ENCODE data around the gene CLMP. TPM values are rescaled to one million over a fixed set of nuclear protein-coding genes. Genes with fewer than 3 reads are reported as not detected.

CLMP gene
- total and polyA plus RNA-seq, 4 donors = 8.2 to 107 (median 47.4) TPM

DNA sequence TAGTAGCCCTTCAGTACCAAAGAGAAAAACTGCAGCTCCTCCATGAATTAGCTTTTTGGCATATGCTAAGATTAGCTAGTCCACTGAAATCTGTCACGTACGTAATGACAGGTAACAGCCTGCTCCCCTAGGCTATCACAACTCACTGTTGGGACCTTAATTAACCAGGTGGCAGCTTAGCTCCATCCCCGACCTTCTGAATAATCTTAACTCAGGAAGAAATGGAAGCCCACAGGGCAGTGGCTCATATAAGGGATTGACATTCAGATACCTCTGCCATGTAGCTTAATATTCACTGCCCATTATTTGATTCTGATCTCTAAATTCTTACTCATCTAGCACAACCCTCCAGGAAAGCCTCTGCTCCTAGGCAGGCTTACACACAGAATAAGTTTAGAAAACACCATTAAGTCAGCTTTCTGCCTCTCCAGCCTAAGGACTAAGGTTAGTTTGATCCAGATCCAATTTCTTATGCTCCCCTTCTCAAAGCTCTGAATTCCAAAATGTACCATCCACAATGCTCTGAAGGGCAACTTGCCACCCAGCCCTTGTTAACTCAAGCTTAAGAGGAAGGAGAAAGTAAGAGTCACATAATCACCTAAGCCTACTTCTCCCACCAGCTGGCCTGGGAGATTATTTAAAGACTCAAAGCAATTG is 138.1 kb downstream of the CLMP start:
- Histone ChIP-seq H3K27me3 (ENCODE audit: control insufficient read depth in 1 of 2, insufficient read depth in 2 of 2, low read length in 1 of 2) (no peaks in the 10 kb centered on the region), H3K36me3 (ENCODE audit: control insufficient read depth in 1 of 2, insufficient read depth in 2 of 2, low read length in 1 of 2) (peaks cover 6 to 11% of the 10 kb centered on the region in 2 donors), H3K27ac (ENCODE audit: low read depth in 1 of 2, low read length in 2 of 2) (peak overlapping the region in 1 of 2 donors; percentile 9), H3K4me3 (ENCODE audit: low read length in 2 of 2) (no peak overlapping the region), H3K9me3 (ENCODE audit: control insufficient read depth, low read length) (no peaks in the 10 kb centered on the region), H3K4me1 (ENCODE audit: control insufficient read depth in 1 of 2, insufficient read depth in 2 of 2, low read length in 2 of 2) (no peaks in the 10 kb centered on the region)
- intact Hi-C loops (cut with DNase I) = loop anchor here in 1 of 2 donors (10.0 kb wide), 1 partner anchor 192 kb away; no protein-coding TSS in a partner anchor
- whole genome bisulfite sequencing, 2 donors = 27 to 33% methylated on average over 3 of the region's 3 CpGs
- DNase-seq = no peak
- no peak for ATAC-seq (ENCODE audit: low FRiP score)

DNA sequence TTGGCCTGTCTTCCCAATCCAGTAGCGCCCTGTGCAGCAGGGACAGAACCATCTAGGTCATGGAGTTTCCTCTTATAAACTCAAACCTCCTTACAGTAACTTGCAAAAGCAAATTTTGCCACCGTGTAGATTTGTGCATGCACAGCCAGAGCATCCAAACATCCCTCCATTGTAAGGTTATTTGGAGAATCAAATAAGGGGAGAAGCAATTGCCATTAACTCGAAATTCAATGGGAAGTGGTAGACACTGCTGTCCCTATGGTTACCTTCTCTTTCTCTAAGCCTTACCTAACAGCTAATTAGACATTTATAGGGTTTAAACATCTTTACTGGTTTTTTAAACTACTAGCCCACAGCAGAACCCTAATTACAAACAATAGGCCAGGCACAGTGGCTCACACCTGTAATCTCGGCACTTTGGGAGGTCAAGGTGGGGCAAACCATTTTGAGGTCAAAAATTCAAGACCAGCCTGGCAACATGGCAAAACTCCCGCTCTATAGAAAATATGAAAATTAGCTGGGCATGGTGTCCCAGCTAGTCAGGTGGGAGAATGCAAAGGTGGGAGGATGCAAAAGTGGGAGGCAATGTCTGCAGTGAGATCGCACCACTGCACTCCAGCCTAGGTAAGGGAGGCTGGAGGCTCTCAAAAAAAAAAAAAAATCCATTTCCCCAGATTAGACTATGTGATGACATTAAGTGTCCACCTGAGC is 139.7 kb downstream of the CLMP start:
- H3K27me3 ChIP-seq (ENCODE audit: control insufficient read depth in 1 of 2, insufficient read depth in 2 of 2, low read length in 1 of 2) = no peaks in the 10 kb centered on the region
- H3K36me3 ChIP-seq (ENCODE audit: control insufficient read depth in 1 of 2, insufficient read depth in 2 of 2, low read length in 1 of 2) = peaks cover 6 to 11% of the 10 kb centered on the region in 2 donors
- H3K27ac ChIP-seq (ENCODE audit: low read depth in 1 of 2, low read length in 2 of 2) = no peak overlapping the region
- no peaks in the 10 kb centered on the region for H3K9me3 ChIP-seq (ENCODE audit: control insufficient read depth, low read length)
- H3K4me1 ChIP-seq (ENCODE audit: control insufficient read depth in 1 of 2, insufficient read depth in 2 of 2, low read length in 2 of 2) = no peaks in the 10 kb centered on the region
- WGBS, 2 donors = 65 to 66% methylated on average over 6 of the region's 6 CpGs
- no peak for DNase-seq
- no peak for ATAC-seq (ENCODE audit: low FRiP score)
- intact Hi-C loops (cut with DNase I) = loop anchor here in 1 of 2 donors (10.0 kb wide), 1 partner anchor 191 kb away; no protein-coding TSS in a partner anchor
- H3K4me3 ChIP-seq (ENCODE audit: low read length in 2 of 2) = no peak overlapping the region

DNA sequence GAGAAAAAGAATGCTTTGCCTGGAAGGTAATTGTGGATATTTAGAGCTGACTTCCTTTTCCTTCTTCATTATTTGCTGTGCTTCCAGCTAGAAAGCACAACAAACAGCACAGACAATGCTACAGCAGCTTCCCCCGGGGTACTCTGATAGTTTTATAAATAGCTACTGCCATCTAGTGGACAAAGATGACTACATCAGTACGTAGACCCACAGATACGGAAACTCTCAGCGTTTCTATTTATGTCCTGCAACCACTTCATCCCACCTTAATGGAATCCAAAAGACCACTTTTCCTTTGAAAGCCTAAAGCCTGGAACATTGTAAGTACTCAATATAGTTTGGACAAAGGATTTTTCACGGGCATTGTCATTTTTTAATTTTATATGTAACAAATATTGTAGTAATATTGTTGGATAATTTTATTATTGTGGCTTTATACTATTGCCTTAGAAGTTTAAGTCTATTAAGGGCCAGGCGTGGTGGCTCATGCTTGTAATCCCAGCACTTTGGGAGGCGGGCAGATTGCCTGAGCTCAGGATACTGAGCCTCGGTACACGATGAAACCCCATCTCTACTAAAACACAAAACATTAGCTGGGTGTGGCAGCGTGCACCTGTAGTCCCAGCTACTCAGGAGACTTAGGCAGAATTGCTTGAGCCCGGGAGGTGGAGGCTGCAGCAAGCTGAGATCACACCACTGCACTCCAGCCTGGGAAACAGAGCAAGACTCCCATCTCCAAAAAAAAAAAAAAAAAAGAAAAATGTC is 140.6 kb downstream of the CLMP start:
- WGBS, 2 donors = 20 to 23% methylated on average over 11 of the region's 11 CpGs
- H3K27me3 ChIP-seq (ENCODE audit: control insufficient read depth in 1 of 2, insufficient read depth in 2 of 2, low read length in 1 of 2) = no peaks in the 10 kb centered on the region
- intact Hi-C loops (cut with DNase I) = loop anchor here in 1 of 2 donors (10.0 kb wide), 1 partner anchor 190 kb away; no protein-coding TSS in a partner anchor
- H3K4me1 ChIP-seq (ENCODE audit: control insufficient read depth in 1 of 2, insufficient read depth in 2 of 2, low read length in 2 of 2) = no peaks in the 10 kb centered on the region
- peaks cover 6 to 11% of the 10 kb centered on the region in 2 donors for H3K36me3 ChIP-seq (ENCODE audit: control insufficient read depth in 1 of 2, insufficient read depth in 2 of 2, low read length in 1 of 2)
- DNase-seq (no peak), ATAC-seq (ENCODE audit: low FRiP score) (peak; percentile 90)
- no peak overlapping the region for H3K4me3 ChIP-seq (ENCODE audit: low read length in 2 of 2)
- no peak overlapping the region for H3K27ac ChIP-seq (ENCODE audit: low read depth in 1 of 2, low read length in 2 of 2)
- H3K9me3 ChIP-seq (ENCODE audit: control insufficient read depth, low read length) = no peaks in the 10 kb centered on the region

DNA sequence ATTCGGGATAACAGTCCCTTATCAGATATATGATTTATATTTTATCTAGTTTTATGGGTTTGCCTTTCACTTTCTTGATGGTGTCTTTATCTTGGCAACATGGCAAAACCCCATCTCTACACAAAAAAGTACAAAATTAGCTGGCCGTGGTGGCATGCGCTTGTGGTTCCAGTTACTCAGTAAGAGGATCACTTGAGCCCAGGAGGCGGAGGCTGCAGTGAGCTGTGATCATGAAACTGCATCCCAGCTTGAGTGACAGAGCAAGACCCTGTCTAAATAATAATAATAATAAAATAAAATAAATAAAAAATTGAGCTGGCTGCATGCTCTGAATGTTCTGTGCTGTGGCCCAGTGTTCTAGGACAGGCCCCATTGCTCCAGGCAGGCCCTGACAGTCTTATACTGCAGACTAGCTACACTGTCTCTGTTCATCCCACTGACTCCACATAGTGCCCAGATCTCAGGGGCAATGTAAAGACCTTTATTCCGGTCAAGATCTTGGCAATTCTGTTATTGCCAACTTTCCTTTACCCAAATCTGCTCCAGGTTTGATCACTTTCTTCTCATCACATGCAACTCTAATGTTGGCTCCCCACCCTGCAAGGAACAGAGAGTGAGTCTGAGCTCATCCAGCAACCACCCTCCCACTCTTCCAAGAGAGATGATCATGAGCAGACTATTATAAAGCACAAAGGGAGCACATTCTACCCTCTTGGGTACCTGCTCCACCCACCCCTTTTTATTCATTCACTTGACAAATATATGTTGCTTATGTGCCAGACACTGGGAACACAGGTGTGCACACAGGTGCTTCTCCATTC is 141.9 kb downstream of the CLMP start:
- intact Hi-C loops (cut with DNase I) = loop anchor here in 1 of 2 donors (10.0 kb wide), 1 partner anchor 188 kb away; no protein-coding TSS in a partner anchor
- no peak for ATAC-seq (ENCODE audit: low FRiP score)
- H3K4me3 ChIP-seq (ENCODE audit: low read length in 2 of 2) = no peak overlapping the region
- peaks cover 0 to 10% of the 10 kb centered on the region in 2 donors for H3K36me3 ChIP-seq (ENCODE audit: control insufficient read depth in 1 of 2, insufficient read depth in 2 of 2, low read length in 1 of 2)
- H3K4me1 ChIP-seq (ENCODE audit: control insufficient read depth in 1 of 2, insufficient read depth in 2 of 2, low read length in 2 of 2) = no peaks in the 10 kb centered on the region
- no peak overlapping the region for H3K27ac ChIP-seq (ENCODE audit: low read depth in 1 of 2, low read length in 2 of 2)
- no peaks in the 10 kb centered on the region for H3K27me3 ChIP-seq (ENCODE audit: control insufficient read depth in 1 of 2, insufficient read depth in 2 of 2, low read length in 1 of 2)
- 85 to 88% methylated on average over 5 of the region's 5 CpGs for WGBS, 2 donors
- DNase-seq = no peak
- H3K9me3 ChIP-seq (ENCODE audit: control insufficient read depth, low read length) = no peaks in the 10 kb centered on the region

DNA sequence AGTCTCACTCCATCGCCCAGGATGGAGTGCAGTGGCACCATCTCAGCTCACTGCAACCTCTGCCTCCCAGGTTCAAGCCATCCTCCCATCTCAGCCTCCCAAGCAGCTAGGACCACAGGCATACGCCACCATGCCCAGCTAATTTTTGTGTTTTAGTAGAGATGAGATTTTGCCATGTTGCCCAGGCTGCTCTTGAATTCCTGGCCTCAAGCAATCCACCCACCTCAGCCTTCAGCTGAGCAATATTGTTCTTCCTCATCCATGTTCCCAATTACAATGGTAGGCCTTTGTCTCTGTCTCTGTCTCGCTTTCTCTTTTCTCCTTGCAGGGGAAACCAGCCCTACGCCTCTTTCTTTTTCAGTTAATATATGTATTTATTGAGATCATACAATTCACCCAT is 143.4 kb downstream of the CLMP start:
- Histone ChIP-seq H3K36me3 (ENCODE audit: control insufficient read depth in 1 of 2, insufficient read depth in 2 of 2, low read length in 1 of 2) (peaks cover 0 to 6% of the 10 kb centered on the region in 2 donors), H3K9me3 (ENCODE audit: control insufficient read depth, low read length) (no peaks in the 10 kb centered on the region), H3K4me1 (ENCODE audit: control insufficient read depth in 1 of 2, insufficient read depth in 2 of 2, low read length in 2 of 2) (no peaks in the 10 kb centered on the region), H3K27me3 (ENCODE audit: control insufficient read depth in 1 of 2, insufficient read depth in 2 of 2, low read length in 1 of 2) (no peaks in the 10 kb centered on the region), H3K4me3 (ENCODE audit: low read length in 2 of 2) (no peak overlapping the region), H3K27ac (ENCODE audit: low read depth in 1 of 2, low read length in 2 of 2) (no peak overlapping the region)
- ATAC-seq (ENCODE audit: low FRiP score) (no peak), DNase-seq (no peak)
- intact Hi-C loops (cut with DNase I) = loop anchor here in 1 of 2 donors (10.0 kb wide), 1 partner anchor 187 kb away; no protein-coding TSS in a partner anchor
- 96 to 99% methylated on average over 4 of the region's 4 CpGs for WGBS, 2 donors

DNA sequence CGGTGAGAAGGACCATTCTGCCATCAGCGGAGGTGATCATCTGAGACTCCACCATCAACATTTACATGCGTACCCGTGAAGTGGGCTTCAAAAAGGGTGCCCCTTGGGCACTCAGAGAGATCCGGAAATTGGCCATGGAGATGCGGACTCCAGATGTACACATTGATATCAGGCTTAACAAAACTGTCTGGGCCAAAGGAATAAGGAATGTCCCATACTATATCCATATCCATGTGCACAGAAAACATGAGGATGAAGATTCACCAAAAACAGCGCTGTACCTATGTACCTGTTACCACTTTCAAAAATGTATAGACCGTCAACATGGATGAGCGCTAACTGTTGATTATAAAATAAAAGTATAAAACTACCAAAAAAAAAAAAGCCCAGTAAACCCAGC is 143.9 kb downstream of the CLMP start:
- Histone ChIP-seq H3K4me1 (ENCODE audit: control insufficient read depth in 1 of 2, insufficient read depth in 2 of 2, low read length in 2 of 2) (no peaks in the 10 kb centered on the region), H3K9me3 (ENCODE audit: control insufficient read depth, low read length) (no peaks in the 10 kb centered on the region), H3K27me3 (ENCODE audit: control insufficient read depth in 1 of 2, insufficient read depth in 2 of 2, low read length in 1 of 2) (no peaks in the 10 kb centered on the region), H3K27ac (ENCODE audit: low read depth in 1 of 2, low read length in 2 of 2) (no peak overlapping the region), H3K36me3 (ENCODE audit: control insufficient read depth in 1 of 2, insufficient read depth in 2 of 2, low read length in 1 of 2) (peaks cover 0 to 3% of the 10 kb centered on the region in 2 donors), H3K4me3 (ENCODE audit: low read length in 2 of 2) (no peak overlapping the region)
- intact Hi-C loops (cut with DNase I) = loop anchor here in 1 of 2 donors (10.0 kb wide), 1 partner anchor 186 kb away; no protein-coding TSS in a partner anchor
- DNase-seq (no peak), ATAC-seq (ENCODE audit: low FRiP score) (no peak)
- WGBS, 2 donors = 96 to 98% methylated on average over 9 of the region's 9 CpGs

DNA sequence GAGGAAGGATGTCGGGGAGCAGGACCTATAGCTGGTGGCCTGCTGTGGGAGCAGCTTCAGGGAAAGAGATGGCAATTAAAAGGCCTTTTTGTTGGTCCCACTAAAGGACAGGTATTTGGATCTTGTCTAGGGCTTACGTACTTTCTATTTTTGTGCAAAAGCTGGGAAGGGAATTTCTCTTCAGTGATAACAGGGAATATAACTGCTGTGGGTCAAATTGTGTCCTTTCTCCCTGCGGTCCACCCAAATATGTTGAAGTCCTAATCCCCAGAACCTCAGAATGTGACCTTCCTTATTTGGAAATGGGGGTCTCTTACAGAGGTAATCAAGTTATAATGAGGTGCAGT is 147.1 kb downstream of the CLMP start:
- intact Hi-C loops (cut with DNase I) = no loop called here
- H3K9me3 ChIP-seq (ENCODE audit: control insufficient read depth, low read length) = no peaks in the 10 kb centered on the region
- H3K4me1 ChIP-seq (ENCODE audit: control insufficient read depth in 1 of 2, insufficient read depth in 2 of 2, low read length in 2 of 2) = no peaks in the 10 kb centered on the region
- H3K4me3 ChIP-seq (ENCODE audit: low read length in 2 of 2) = no peak overlapping the region
- ATAC-seq (ENCODE audit: low FRiP score) (no peak), DNase-seq (no peak)
- H3K36me3 ChIP-seq (ENCODE audit: control insufficient read depth in 1 of 2, insufficient read depth in 2 of 2, low read length in 1 of 2) = no peaks in the 10 kb centered on the region
- no peaks in the 10 kb centered on the region for H3K27me3 ChIP-seq (ENCODE audit: control insufficient read depth in 1 of 2, insufficient read depth in 2 of 2, low read length in 1 of 2)
- 92 to 94% methylated on average over 3 of the region's 3 CpGs for WGBS, 2 donors
- no peak overlapping the region for H3K27ac ChIP-seq (ENCODE audit: low read depth in 1 of 2, low read length in 2 of 2)

All from aorta (tissue), 5 donors.